Stimulated activated CD4-positive, alpha-beta T cell treated with anti-CD3 and anti-CD28 coated beads, Interleukin-15, amount 100 ng/mL, for 24 hours (primary cell): ENCODE data around the gene EMC6.
A peak's percentile ranks its signal among the peaks of the same experiment; 100 is the strongest.
"Not testable (repeated sequence)": the region's sequence is repeated elsewhere in the genome, so short reads cannot be mapped to it uniquely, and the experiment has no call there.

Experiments
- DNase-seq: peaks from one replicate; pipeline ENCODE4 v3.0.0-alpha.2; 2020

EMC6 gene

DNA sequence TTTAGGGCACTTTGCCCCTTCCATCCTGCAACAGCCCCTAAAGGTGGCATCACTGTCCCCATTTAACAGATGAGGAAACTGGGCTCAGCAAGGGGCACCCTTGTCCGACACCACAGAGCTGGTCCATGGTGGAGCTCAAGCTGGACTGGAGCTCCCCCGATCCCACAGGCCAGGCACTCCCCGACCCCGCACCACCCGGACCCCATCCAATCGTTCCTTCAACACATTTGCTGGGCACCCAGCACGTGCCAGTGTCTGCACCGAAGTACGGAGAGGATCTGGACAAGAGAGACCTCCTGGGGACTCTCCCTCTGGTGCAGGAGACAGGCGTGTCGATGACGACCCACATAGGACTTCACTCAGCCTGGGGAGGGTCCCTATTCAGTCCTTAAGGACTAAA is 13.4 kb downstream of the EMC6 start:
- no peak for DNase-seq

DNA sequence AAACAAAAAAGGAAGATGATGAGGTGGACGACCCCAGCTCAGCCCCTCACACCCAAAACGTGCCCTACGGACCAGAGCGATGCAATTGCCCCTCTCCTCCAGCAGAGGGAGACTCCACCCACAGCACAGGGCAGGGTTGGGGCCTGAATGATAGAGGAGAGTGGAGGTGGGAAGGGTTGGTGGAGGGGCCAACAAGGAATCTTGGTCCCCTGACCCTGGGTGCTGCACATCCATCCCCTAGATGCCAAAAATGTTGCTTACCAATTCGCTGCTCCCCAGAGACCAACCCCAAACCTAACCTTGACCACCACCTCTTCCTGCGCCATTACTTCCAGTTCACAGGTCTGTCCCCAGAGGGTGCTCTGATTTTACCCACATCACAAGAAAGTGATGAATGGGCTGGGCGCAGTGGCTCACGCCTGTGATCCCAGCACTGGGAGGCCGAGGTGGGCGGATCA is 14.5 kb downstream of the EMC6 start:
- peak; percentile 69 for DNase-seq

DNA sequence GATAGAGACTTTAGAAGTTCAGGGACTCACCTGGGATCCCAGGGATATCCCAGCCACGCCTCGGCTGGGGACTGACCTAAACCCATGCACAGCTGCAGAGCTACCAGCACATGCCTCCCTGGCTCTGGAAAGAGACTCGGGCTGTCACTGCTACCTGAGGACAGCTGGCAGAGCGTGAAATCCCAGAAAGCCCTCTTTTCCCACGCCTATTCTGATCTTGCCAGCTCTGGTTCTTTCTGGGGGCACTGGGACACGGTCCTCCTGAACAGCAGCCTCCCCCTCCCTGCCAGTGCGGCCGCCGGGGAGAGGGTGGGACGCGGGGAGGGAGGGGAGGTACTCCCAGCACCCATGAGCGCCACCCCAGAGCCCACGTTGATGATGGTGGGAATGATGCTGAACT is 16.6 kb downstream of the EMC6 start:
- no peak for DNase-seq

DNA sequence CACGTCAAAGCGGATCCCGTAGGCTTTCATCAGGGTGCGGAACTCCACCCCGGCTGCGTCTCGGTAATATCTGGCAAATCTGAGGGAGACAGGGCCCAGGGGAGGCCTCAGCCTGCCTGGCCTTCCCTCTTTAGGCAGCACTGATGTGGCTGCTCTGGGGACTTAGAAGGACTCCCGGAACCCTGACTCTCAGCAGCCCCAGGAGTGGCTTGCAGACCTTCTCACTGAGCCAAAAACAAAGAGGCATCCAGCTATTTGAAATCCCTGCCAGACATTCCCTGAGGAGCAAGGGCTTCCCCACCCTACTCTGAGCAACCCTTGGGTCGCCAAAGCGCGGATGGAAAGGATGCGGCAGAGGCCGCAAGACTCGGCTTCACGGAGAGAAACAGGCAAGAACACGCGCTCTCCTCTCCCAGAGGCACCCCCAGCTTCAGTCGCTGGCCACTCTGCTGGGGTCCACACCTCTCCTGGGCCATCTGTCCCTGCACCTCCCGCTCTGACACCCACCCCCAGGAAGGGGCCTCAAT is 19.5 kb downstream of the EMC6 start:
- DNase-seq = no peak

DNA sequence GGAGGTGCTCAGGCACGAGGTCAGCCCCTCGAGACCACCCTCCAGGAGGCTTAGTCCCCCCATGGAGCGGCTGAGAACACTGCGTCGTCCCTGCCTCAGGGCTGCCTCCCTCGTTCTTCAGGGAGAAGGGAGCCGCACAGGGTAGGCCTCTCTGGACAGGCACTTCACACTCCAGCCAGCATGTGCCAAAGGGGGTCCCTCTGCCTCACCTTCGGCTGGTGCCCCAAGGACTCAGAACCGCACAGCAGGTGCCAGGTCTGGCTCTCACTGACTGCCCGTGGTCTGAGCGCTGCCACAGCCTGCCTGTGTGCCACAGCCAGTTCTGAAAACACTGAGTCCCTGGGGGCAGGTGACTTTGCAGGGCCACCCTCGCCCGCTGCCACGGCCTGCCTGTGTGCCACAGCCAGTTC is 20.2 kb downstream of the EMC6 start:
- no peak for DNase-seq

DNA sequence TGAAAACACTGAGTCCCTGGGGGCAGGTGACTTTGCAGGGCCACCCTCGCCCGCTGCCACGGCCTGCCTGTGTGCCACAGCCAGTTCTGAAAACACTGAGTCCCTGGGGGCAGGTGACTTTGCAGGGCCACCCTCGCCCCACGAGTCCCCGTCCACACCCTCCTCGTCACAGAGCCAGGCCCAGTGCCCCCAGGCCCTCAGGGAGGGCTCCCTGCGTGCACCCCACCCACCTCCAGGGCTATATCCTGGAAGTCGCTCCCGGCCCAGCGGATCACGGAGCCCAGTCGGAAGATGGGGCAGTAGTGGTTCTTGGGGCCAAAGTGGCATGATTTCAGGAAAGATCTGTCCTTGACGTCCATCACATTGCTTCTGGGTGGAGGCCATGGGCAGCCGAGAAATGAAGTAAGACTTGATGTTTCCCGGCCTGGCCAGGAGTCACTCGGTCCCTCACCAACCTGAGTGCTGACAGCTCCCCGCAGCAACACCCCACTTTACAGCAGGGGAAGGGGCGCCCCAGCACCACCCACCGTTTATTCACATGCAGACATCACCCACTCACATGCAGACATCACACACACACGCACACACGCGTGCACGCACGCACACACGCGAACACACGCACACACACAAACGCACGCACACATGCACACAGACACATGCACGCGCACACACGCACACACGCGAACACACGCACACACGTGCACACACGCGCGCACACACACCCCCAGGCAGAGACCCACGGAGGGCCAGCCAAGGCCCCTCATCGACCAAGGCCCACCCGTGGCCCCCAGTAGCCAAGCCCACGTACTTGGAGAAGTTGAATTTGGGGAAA is 20.9 kb downstream of the EMC6 start:
- DNase-seq = no peak

DNA sequence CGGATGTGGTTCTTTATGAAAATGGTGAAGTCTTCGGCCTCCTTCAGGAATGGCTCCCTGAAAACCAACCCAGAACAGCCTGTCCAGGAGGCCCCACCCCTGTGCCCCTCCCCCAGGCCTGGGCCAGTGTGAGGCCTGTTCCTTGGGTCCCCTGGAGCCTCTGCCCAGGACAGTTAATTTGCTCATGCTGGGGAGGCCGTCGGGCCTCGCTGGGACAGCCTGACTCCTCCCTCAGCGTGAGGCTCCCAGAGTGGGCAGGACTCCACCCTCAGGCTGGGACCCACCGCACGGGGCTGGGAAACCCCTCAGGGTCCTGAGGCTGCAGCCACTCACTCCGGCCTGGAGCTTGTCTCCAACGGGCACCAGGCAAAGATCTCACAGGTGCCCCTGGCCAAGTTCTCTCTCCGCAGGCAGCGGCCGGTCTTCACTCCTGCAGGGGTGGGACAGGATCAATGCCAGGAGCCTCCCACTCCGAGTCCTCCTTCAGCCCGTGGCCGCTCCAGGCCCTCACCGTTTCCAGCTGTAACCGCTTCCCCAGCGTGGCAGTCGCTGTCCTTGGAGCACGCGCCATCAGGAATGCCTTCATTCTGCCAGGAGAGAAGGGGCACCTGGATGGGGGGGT is 21.6 kb downstream of the EMC6 start:
- no peak for DNase-seq

DNA sequence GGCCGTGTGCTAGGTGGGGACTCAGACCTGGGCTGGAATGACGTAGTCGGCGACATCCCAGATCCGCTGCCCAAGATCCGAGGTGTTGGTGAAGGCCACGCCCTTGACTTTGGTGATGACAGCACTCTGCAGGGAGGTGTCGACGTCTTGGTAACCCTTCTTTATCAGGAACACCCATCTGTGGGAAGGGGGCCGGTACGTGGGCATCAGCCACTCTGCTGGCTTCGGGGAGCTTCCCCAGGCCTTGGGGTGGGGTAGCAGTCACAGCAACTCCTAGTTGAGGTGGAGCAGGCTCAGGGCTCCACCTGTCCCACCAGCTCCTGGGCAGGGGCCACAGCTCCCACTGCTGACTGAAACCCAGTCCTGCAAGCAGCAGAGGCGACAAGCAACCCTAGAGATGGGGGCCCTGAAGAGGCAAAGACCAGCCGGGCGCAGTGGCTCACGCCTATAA is 23.0 kb downstream of the EMC6 start:
- DNase-seq = no peak

DNA sequence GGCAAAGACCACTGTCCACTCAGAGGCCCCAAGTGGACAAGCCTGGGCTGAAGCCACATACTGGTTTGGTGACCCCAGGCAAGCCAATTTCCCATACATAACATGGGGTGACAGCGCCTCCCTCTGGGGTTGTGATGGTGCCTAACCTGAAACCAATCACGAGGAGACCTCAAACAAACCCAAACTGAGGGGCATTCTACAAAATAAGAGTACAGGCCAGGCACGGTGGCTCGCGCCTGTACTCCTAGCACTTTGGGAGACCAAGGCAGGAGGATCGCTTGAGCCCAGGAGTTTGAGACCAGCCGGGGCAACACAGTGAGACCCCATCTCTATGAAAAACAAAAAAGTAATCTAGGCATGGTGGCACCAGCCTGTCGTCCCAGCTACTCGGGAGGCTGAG is 23.7 kb downstream of the EMC6 start:
- no peak for DNase-seq

DNA sequence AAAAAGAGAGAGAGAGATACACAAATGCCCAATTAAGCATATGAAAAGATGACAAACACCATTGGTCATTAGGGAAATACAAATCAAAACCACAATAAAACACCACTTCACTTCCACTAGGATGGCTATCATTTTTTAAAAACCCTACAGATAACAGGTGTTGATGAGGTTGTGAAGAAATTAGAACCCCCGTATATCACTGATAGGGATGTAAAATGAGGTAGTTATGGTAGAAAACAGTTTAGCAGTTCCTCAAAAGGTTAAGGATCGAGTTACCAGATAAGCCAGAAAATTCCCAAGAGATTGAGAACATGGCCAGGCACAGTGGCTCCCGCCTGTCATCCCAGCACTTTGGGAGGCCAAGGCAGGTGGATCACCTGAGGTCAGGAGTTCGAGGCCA is 24.5 kb downstream of the EMC6 start:
- no peak for DNase-seq

DNA sequence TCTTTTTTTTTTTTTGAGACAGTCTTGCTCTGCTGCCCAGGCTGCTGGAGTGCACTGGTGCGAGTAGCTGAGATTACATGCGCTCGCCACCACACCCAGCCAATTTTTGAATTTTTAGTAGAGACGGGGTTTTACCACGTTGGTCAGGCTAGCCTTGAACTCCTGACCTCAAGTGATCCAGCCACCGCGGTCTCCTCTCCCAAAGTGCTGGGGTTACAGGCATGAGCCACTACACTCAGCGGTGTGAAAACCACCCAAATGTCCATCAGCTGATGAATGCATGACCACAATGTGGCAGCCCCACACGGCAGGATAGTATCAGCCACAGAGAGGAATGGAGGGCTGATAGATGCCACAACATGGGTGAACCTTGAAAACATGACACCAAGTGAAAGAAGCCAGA is 25.2 kb downstream of the EMC6 start:
- DNase-seq = peak; percentile 58

DNA sequence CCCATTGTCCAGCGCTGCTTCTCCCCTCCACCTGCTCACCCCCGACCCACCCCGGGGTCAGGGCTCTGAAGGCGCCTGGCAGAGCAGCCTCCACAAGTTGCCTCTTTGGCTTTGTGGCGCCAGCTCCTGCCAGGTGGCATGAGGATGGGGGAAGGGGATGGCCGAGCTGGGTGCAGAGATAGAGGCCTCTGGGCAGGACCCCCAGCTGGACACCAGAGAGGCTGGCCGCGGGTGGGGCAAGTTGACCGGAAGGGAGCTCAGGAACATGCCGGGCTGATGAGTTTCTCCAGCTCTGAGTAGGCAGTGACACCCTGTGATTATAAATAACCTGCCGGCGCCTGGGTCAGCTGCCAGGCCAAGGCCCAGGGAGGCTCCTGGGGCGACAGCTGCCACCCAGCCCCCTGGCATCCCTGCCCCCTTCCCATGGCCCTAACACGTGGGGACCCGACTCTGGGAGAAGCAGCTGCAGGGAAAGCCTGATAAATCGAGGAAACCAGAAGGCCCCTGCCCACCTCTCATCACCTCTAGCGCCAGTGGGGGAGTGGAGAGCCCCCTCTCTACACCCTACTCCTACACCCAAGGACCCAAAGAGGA is 26.6 kb downstream of the EMC6 start:
- peak; percentile 29 for DNase-seq

DNA sequence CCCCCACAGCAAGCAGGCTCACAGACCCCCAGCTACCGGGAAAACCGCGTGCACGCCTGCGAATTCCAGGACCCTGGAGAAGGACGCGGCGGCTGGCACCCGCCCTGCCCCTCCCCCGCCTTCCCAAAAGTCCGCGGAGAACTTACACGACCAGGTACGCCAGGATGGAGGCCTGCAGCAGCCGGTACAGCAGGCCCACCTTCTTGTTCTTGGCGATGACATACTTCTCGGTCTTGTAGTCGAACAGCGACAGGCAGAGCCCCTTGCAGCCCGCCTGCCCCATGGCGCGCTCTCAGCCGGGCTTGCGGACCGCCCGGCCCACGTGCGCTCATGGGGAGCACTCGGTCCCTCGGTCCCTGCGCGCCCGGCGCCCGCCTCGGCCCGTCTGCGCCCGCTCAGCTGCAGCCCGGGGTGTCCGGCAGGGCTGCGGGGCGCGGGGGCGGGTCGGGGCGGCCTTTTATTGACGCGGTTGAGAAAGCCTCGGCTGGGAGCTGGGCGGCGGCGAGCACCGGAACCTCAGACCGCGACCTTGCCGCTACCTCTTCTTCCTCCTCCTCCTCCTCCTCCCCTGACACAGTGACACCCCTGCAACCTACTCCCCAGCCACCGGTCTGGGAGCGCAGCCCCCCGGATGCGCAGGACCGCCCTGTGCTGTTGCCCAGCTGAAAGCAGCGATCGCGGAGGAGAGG is 27.3 kb downstream of the EMC6 start, which contains the start of gene P2RX5:
P2RX5 (minus strand) TSS at position 433 of the 689 bp plus-strand sequence; CDS start at position 283, 150 bp downstream.
- DNase-seq = peak; percentile 68

DNA sequence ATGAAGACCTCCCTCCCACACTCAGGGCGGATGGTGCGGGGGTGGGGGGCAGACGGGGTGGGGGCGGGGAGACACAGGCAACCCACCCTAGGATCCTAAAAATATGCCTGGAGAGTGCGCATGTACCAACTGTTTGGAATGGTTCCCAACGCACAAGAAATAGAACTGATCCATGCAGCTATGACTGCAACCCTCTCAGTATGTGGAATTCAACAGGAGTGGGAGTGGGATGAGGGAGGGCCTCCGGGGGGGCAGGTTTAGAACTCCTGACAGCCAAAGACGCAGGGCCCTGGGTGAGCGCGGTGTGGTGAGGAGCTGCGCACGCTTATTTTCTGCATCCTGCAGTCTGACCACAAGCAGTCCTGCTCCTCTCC is 28.5 kb downstream of the EMC6 start:
- no peak for DNase-seq

DNA sequence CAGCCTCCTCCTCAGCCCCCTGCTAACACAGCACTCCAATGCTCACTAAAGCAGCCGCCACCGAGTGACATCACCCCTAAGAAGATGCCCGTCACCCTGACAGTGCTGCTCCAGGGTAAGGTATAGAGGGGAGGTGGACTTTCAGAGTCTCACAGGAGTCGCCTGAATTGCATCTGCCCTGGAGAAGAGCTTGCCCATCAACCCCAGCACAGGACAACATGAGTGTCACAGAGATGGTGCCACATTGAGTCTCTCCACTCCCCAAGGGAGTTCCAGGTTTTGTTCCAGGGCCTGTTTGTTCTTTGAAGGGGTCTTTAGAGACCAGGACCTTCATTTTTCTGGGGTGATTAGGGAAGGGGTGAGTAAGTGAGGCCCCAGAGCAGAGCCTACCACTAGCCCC is 29.5 kb downstream of the EMC6 start:
- no peak for DNase-seq

DNA sequence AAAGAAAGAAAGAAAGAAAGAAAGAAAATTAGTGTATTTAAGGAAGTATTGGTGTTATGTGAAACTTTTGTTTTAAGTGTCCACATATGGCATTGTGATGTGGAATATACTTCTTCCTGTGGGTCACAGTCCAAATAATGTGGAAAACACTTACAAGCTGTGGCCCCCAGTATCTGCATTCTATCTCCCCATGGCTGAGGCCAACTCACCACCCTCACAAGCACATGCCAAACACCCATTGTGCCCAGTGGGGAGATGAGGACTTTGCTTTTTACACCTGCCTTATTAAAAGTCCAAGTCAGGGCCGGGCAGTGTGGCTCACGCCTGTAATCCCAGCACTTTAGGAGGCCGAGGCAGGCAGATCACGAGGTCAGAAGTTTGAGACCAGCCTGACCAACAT is 31.3 kb downstream of the EMC6 start:
- DNase-seq = no peak

DNA sequence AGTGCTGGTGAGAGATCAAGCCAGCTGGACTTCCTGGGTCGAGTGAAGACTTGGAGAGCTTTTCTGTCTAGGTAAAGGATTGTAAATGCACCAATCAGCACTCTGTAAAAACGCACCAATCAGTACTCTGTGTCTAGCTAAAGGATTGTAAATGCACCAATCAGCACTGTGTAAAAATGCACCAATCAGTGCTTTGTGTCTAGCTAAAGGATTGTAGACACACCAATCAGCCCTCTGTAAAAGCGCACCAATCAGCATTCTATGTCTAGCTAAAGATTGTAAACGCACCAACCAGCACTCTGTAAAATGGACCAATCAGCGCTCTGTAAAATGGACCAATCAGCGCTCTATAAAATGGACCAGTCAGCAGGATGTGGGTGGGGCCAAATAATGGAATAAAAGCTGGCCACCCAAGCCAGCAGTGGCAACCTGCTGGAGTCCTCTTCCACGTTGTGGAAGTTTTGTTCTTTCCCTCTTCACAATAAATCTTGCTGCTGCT is 33.5 kb downstream of the EMC6 start:
- DNase-seq = not testable (repeated sequence)

DNA sequence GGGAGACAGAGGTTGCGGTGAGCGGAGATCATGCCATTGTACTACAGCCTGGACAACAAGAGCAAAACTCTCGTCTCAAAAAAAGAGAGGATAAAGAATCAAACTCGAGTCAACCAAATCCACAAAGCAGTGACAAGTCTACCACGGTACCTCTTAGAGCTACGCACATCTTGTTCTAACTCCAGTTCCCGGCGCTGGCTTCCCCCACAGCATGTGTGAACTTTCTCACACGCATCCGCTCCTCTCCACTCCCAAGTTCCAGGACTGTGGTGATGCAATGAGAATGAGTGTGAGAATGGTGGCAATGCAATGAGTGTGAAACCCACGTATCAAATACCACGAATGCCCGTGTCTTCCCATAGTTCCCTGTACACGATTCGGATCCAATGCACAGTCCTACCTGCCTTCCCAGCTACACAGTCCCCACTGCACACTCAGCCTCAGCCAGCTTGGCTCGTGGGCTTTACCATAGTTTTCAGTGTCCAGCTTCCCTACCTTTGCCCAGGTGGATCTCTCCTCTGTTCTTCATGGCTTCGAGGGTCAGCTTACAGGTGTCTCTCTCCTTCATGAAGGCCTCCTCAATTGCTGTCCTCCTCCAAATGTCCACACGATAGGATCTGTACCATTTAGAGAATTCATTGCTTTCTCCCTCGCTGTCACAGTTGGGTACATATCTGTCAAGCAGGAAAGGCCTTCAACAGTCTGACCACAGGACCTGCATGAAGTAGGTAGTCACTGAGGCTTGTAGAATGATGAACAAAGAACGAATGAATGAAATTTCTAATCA is 36.5 kb downstream of the EMC6 start:
- no peak for DNase-seq

DNA sequence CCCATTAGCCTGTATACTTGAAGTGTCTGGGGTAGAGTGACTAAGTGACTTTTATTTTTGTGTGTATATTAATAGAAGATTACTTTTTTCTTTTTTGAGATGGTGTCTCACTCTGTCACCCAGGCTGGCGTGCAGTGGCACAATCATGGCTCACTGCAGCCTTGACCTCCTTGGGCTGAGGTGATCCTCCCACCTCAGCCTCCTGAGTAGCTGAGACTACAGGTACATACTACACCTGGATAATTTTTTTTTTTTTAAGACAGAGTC is 37.0 kb downstream of the EMC6 start:
- DNase-seq = not testable (repeated sequence)

DNA sequence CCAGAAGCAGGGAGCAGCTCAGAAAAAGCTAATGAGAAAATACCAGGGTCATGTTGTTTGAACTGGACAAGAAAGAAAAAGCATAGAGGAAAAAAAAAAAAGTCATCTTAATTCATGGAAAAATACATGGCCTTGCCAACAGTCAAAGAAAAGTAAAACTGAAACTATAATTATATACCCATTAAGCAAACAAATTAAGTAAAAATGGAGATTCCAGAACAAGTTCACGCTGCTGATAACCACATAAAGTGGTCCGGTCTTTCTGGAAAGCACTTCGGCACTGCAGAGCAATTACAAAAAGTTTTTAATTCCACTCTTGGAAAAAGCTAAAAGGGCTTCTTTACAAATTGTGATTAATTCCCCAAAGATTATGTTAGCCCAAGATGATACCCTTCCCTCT is 39.8 kb downstream of the EMC6 start:
- DNase-seq = no peak

DNA sequence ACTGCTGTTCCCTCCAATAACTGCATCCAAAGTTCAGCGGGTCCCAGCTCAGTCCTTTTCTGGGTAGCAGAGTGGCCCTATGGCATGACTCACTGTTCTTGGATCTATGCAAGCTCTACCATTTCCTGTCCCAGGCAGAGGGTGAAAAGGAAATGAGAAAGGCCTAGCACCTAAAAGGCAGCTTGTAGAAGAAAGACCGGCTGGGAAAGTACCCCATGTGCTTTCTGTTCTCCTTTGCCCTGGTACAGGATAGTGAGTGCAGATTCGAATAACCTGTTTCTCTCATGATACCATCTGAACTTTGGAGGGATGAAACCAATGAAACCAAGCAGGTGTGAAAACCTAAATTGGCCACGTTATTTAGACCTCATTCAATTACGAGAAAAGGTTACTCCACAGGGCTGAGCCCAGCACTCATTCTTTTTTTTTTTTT is 42.4 kb downstream of the EMC6 start:
- DNase-seq = peak; percentile 77

DNA sequence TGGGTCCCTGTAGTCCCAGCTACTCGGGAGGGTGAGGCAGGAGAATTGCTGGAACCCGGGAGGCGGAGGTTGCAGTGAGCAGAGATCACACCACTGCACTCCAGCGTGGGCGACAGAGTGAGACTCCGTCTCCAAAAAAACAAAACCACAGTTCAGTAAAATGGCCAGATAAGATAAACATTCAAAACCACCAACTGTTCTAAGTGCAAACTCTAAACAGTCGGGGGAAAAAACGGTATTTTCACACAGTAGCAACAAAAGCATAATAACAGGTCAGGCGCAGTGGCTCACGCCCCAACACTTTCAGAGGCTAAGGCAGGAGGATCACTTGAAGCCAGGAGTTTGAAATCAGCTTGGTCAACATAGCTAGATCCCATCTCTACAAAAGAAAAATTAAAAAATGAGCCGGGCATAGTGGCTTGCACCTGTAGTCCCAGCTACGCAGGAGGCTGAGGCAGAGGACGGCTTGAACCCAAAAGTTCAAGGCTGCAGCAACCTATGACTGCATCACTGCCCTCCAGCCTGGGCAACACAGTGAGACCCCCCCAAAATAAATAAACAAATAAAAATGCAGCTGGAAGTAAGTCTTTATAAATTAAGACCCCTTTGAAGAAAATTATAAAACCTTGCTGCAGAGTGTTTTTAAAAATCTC is 44.3 kb downstream of the EMC6 start:
- DNase-seq = peak; percentile 67
